Body of pancreas (tissue), 4 donors: Measurements from ENCODE around the gene IGSF3. TPM values are rescaled to one million over a fixed set of nuclear protein-coding genes. Genes with fewer than 3 reads are reported as not detected.
"Not testable (repeated sequence)": the region's sequence is repeated elsewhere in the genome, so short reads cannot be mapped to it uniquely, and the experiment has no call there.

Experiments used
- ATAC-seq: fragments of 150-250 bp; one replicate; pipeline ENCODE4 v1.9.1; 2016
- DNase-seq, 4 donors: peaks; one replicate each; pipeline ENCODE4 v3.0.0-alpha.2; 2019
- H3K27ac ChIP-seq, 4 donors: fragments of 200-600 bp; sonication (generic); 1 replicate in 3 of 4; 2 replicates in 1 of 4; pipeline versions ENCODE4 v1.5.1 to v1.6.1; 2016 to 2019; ENCODE audit warnings: mild to moderate bottlenecking in 1 of 4, mixed read lengths in 1 of 4, moderate library complexity in 1 of 4
- H3K27me3 ChIP-seq, 2 donors: fragments of 200-600 bp; sonication (generic); one replicate each; pipeline ENCODE4 v1.6.0; 2016; ENCODE audit warnings: mild to moderate bottlenecking in 1 of 2
- H3K36me3 ChIP-seq, 2 donors: fragments of 200-600 bp; sonication (generic); replicated peaks in 1 of 2; 2 replicates each; pipeline ENCODE4 v1.5.1; 2016; ENCODE audit warnings: low read depth in 2 of 2; ENCODE audit not compliant: insufficient read depth in 1 of 2
- H3K4me1 ChIP-seq: fragments of 200-600 bp; sonication (generic); one replicate; pipeline ENCODE4 v1.6.0; 2016
- H3K4me3 ChIP-seq, 2 donors: fragments of 200-600 bp; sonication (generic); 1 replicate in 1 of 2; 2 replicates in 1 of 2; pipeline ENCODE4 v1.5.1; 2016 to 2019
- H3K9me3 ChIP-seq, 3 donors: fragments of 200-600 bp; sonication (generic); 1 replicate in 2 of 3; 2 replicates in 1 of 3; pipeline ENCODE4 v1.5.1; 2016
- POLR2A ChIP-seq, 3 donors: fragments of 450-650 bp; IDR thresholded peaks; one replicate each; pipeline ENCODE4 v1.6.1; 2016; ENCODE audit warnings: antibody characterized with exemption in 3 of 3, mild to moderate bottlenecking in 2 of 3
- WGBS, 2 donors: methylation state at CpG; one replicate each; pipeline ENCODE4 v1.1.5; 2017; 5-methylcytosine and 5-hydroxymethylcytosine counted together
- intact Hi-C: fragments of 100-400 bp; cut with DNase I; formaldehyde crosslinking; loops from one replicate; pipeline ENCODE4 v1.15.1; 2023
- total RNA-seq, 2 donors: library from RNA; depleted of rRNA; stranded (reverse); fragments of >200 nt; gene quantifications; one replicate each; pipeline ENCODE4 v1.1.0, GENCODE V29; 2016
- TF ChIP-seq, protein P1 (sequence below), 7 experiments: fragments of 450-650 bp in 4 of 7; fragments of 200-600 bp in 3 of 7; sonication (generic) in 3 of 7; IDR thresholded peaks; one replicate each; pipeline ENCODE4 v1.5.1; 2016 to 2019; ENCODE audit warnings: antibody characterized with exemption in 7 of 7

Gene IGSF3
- total RNA-seq, 2 donors from 2014 or later = 4.6 to 5.2 TPM

DNA sequence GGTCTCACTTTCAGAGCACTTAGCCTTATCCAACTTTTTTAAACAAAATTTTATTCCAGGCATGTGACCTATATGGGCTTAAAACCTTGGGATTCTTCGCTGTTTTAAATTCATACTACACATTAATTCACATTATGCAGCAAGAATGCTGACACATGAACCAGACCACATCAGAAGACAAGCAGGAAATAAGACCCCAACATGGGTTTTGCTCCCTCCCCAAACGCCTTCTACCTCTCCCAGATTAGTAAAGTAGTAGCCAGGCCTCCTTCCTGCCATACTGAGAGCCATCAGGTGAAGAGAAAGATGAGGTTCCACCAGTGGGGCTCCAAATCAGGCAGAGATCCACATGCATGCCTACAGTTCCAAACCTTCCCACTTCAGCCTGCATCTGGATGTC, 3.7 kb downstream of the IGSF3 start:
- intact Hi-C loops = no loop called here
- no peaks in the 10 kb centered on the region for H3K36me3 ChIP-seq
- no peak overlapping the region for H3K4me3 ChIP-seq
- peaks cover 13% of the 10 kb centered on the region for H3K4me1 ChIP-seq
- H3K27me3 ChIP-seq = no peaks in the 10 kb centered on the region
- no peaks in the 10 kb centered on the region for H3K9me3 ChIP-seq
- TF ChIP-seq, protein P1, sequence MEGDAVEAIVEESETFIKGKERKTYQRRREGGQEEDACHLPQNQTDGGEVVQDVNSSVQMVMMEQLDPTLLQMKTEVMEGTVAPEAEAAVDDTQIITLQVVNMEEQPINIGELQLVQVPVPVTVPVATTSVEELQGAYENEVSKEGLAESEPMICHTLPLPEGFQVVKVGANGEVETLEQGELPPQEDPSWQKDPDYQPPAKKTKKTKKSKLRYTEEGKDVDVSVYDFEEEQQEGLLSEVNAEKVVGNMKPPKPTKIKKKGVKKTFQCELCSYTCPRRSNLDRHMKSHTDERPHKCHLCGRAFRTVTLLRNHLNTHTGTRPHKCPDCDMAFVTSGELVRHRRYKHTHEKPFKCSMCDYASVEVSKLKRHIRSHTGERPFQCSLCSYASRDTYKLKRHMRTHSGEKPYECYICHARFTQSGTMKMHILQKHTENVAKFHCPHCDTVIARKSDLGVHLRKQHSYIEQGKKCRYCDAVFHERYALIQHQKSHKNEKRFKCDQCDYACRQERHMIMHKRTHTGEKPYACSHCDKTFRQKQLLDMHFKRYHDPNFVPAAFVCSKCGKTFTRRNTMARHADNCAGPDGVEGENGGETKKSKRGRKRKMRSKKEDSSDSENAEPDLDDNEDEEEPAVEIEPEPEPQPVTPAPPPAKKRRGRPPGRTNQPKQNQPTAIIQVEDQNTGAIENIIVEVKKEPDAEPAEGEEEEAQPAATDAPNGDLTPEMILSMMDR (IDR thresholded peaks at IDR 0.05) = no peak
- TF ChIP-seq POLR2A (IDR thresholded peaks at IDR 0.05) = no peak
- DNase-seq = no peak
- ATAC-seq = no peak
- H3K27ac ChIP-seq = no peak overlapping the region
- WGBS, 2 donors = 74 to 85% methylated on average over 2 of the region's 2 CpGs

DNA sequence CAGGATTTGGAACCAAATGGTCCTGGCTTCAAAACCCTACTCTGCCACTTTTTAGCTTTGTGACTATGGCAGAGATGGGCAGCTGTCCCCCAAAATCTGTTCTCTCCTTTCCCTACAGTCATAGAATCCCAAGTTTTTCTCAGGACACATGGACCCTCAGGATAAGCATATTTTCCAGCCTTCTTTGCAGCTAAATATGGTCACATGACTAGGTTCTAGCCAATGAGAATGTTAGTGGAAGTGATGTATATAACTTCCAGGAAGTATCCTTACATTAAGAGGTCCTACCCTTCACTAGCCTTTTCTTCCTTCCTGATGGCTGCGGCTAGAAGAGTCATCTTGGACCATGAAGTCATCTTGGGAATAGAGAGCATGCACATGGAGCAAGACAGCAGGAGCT, 5.9 kb downstream of the IGSF3 start:
- intact Hi-C loops = no loop called here
- H3K27me3 ChIP-seq = no peaks in the 10 kb centered on the region
- H3K36me3 ChIP-seq = no peaks in the 10 kb centered on the region
- no peak for DNase-seq
- no peaks in the 10 kb centered on the region for H3K9me3 ChIP-seq
- no peak for ATAC-seq
- 82 to 93% methylated on average over 1 of the region's 1 CpG for WGBS, 2 donors
- H3K4me3 ChIP-seq = no peak overlapping the region
- TF ChIP-seq, protein P1 (IDR thresholded peaks at IDR 0.05) = no peak
- TF ChIP-seq POLR2A (IDR thresholded peaks at IDR 0.05) = no peak
- peaks cover 4% of the 10 kb centered on the region for H3K4me1 ChIP-seq
- H3K27ac ChIP-seq = no peak overlapping the region

DNA sequence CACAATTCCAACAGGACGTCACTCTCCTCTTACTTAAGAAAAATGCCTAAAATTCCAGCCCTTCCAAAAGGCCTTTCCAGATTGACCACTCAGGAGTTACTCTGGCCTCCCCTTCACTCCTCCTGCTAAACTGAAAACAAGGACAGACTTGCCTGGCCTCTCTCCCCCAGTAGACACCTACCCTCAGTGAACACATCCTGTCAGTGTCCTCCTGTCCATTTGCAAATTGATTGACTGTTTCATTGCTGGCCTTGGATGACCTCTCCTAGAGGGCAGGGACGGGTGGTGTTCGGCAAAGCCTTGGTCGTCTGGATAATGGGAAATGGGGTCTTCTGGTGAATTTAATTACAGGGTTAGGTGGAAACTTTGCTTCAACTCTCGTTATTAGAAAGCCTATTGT, 8.9 kb downstream of the IGSF3 start:
- ATAC-seq, H3K4me3 ChIP-seq, H3K27ac ChIP-seq, DNase-seq, H3K36me3 ChIP-seq, intact Hi-C loops, H3K9me3 ChIP-seq, H3K4me1 ChIP-seq, H3K27me3 ChIP-seq: not testable (repeated sequence)
- 81 to 90% methylated on average over 5 of the region's 5 CpGs for WGBS, 2 donors

DNA sequence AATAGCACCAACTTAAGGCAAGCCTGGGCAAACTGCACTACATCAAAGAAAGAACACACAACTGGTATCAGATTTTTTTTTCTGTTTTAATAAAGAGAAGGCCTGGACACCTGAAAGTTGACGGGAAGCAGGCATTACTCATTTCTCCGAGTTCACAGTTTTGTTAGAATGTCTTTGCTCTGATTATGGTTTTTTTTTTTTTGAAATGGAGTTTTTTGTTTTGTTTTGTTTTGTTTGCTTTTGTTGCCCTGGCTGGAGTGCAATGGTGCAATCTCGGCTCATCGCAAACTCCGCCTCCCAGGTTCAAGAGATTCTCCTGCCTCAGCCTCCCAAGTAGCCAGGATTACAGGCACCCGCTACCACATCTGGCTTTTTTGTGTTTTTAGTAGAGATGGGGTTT, 9.7 kb downstream of the IGSF3 start:
- 89 to 96% methylated on average over 6 of the region's 6 CpGs for WGBS, 2 donors
- intact Hi-C loops, ATAC-seq, H3K9me3 ChIP-seq, DNase-seq, H3K27ac ChIP-seq, H3K36me3 ChIP-seq, H3K27me3 ChIP-seq, H3K4me3 ChIP-seq, H3K4me1 ChIP-seq: not testable (repeated sequence)

DNA sequence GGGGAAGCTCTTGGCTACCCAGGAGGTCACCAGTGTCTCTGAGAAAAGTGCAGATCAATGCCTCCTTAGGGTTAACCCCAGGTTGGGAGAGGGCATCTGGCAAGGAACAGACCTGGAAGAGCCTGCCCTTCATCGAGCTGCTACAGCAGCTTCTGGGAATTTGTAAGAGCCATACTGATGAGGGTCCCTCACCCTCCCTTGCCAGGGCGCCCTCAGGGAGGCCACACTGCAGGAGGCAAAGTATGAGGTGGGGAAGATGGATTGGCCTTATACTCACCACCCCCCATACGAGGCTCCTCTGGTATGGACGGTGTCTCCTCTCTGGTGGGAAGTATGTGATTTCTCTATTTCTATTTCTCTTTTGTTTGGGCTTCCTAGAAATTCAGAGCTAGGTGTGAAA, 13.2 kb downstream of the IGSF3 start:
- H3K4me1 ChIP-seq = no peaks in the 10 kb centered on the region
- no peaks in the 10 kb centered on the region for H3K36me3 ChIP-seq
- no peak overlapping the region for H3K27ac ChIP-seq
- no peaks in the 10 kb centered on the region for H3K27me3 ChIP-seq
- DNase-seq (no peak), ATAC-seq (no peak)
- 86 to 88% methylated on average over 3 to 4 of the region's 4 CpGs for WGBS, 2 donors
- intact Hi-C loops = no loop called here
- TF ChIP-seq, protein P1 (IDR thresholded peaks at IDR 0.05) = no peak
- no peak for TF ChIP-seq POLR2A (IDR thresholded peaks at IDR 0.05)
- H3K4me3 ChIP-seq = no peak overlapping the region
- H3K9me3 ChIP-seq = no peaks in the 10 kb centered on the region

DNA sequence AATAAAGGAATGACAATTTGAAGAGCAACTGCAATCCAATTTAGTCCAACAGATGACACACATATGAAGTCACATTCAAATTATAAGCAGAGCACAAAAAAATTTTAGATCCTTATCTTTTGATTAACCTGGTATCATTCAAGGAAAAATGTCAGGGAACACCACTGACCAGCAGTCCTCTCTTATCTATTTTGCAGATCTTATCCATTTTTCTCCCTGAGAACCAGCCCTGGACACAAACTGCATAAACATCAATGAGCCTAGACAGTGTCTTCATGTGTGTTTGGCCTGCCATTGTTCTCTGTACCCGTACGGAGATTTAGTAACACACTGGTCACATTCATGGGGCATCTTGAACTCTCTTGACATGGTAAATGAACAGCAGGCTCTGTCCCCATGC, 14.9 kb downstream of the IGSF3 start:
- H3K36me3 ChIP-seq, H3K27me3 ChIP-seq, DNase-seq, intact Hi-C loops, ATAC-seq, H3K27ac ChIP-seq, H3K4me3 ChIP-seq, H3K9me3 ChIP-seq, H3K4me1 ChIP-seq: not testable (repeated sequence)
- WGBS, 2 donors = 73 to 77% methylated on average over 2 of the region's 2 CpGs

DNA sequence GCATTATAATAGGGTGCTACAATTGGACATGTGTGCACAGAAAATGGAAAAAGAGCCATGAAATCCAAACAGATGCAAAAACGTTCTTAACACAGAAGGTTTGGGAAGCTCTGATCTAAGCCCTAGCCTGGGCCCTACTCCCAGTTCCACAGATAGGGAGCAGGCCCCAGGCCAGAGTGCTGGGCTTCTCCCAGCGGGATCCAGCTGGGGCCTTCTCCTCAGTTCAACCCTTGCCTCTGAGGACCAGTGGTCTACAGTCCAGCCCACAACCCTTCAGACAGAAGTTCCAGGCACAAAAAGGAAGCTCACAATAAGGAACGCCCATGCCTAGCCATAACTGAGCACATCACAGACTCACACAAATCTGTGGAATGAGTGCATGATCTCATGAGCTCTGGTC, 16.8 kb downstream of the IGSF3 start:
- H3K4me1 ChIP-seq, H3K27ac ChIP-seq, H3K27me3 ChIP-seq, DNase-seq, H3K36me3 ChIP-seq, H3K9me3 ChIP-seq, intact Hi-C loops, ATAC-seq, H3K4me3 ChIP-seq: not testable (repeated sequence)
- 71 to 74% methylated on average over 3 of the region's 3 CpGs for WGBS, 2 donors

DNA sequence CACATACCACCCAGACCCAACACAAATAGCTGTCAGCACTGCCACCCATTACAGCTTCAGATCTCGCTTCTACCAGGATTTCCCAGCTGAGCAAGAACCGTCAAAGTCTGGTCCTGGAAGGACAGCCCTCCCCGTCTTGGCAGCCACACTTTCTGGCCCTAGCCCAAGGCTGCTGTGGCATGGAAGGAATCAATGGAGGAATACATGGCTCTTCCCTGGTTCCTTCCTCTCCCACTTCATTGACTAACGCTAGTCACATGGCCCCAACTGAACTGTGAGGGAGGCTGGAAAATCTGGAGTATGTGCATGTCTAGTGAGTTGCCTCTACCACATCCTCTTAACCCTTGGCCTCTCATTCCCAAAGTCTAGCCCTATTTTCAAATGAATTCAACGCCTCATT, 18.5 kb downstream of the IGSF3 start:
- H3K4me3 ChIP-seq, H3K27me3 ChIP-seq, H3K36me3 ChIP-seq, H3K4me1 ChIP-seq, intact Hi-C loops, H3K27ac ChIP-seq, DNase-seq, ATAC-seq, H3K9me3 ChIP-seq: not testable (repeated sequence)
- 56 to 71% methylated on average over 2 to 5 of the region's 5 CpGs for WGBS, 2 donors

DNA sequence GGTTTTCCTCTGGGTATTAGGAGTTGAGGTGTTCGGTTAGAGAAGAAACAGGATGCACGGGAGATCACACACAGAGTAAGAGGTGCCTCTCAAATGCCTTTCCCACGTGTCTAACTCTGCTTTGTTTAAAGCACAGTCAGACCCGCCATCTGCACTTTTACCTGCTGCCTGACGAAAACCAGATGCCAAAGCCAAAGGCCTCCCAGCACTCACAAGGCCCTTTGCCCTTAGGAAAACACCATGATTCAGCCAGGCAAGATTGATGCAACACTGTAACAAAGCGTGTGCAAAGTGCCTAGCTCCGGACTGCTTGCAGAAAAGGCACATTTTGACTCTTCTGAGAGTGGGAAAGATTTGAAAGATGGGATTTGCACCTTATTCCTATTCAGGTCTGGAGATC, 19.2 kb downstream of the IGSF3 start:
- ATAC-seq, H3K36me3 ChIP-seq, intact Hi-C loops, H3K4me3 ChIP-seq, DNase-seq, H3K27ac ChIP-seq, H3K27me3 ChIP-seq, H3K4me1 ChIP-seq, H3K9me3 ChIP-seq: not testable (repeated sequence)
- 83% methylated on average over 7 of the region's 7 CpGs for WGBS, 2 donors

DNA sequence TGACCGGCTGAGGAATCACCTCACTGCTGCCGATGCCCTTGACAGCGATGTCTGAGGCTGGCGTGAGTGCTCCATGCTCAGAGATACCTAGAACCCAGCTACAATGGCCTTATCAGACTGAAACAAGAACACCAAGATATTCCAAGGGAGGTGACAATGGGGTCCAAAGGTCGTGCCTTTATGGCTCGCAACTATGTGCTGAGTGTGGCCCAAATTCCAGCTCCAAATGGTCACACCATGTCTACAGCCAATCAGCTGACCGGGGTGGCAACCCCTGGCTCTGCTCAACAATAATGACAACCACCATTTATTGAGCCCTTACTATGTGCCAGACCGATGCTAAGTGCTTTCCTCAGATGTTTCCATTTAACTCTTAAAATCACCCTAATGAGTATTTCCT, 20.3 kb downstream of the IGSF3 start:
- intact Hi-C loops, H3K4me3 ChIP-seq, H3K4me1 ChIP-seq, DNase-seq, H3K9me3 ChIP-seq, H3K36me3 ChIP-seq, ATAC-seq, H3K27me3 ChIP-seq: not testable (repeated sequence)
- H3K27ac ChIP-seq = peak overlapping the region in 1 of 4 donors; percentile 14
- 58 to 71% methylated on average over 8 of the region's 8 CpGs for WGBS, 2 donors
